SK-N-SH (cell line): ENCODE results near the gene DNAJC19.

Source experiments
- EP300 ChIP-seq, 2 experiments: IDR thresholded peaks; 2 replicates each; pipeline versions ENCODE4 v1.4.0 to v1.6.1; 2012; ENCODE audit warnings: borderline replicate concordance in 1 of 2, low read depth in 1 of 2, low read length in 1 of 2
- FOSL2 ChIP-seq: IDR thresholded peaks from 2 replicates; pipeline ENCODE4 v1.4.0; 2012; ENCODE audit warnings: low read depth, mild to moderate bottlenecking, moderate library complexity, borderline replicate concordance
- FOXM1 ChIP-seq: IDR thresholded peaks from 2 replicates; pipeline ENCODE4 v1.4.0; 2012; ENCODE audit warnings: low read depth, mild to moderate bottlenecking
- NFIC ChIP-seq: IDR thresholded peaks from 2 replicates; pipeline ENCODE4 v1.4.0; 2012; ENCODE audit warnings: borderline replicate concordance
- POLR2AphosphoS5 ChIP-seq: IDR thresholded peaks from 2 replicates; pipeline ENCODE4 v1.6.1; 2012; ENCODE audit warnings: low read depth, low read length
- RAD21 ChIP-seq: IDR thresholded peaks from 2 replicates; pipeline ENCODE4 v1.6.1; 2012; ENCODE audit warnings: mild to moderate bottlenecking, low read length
- RXRA ChIP-seq: IDR thresholded peaks from 2 replicates; pipeline ENCODE4 v1.4.0; 2012; ENCODE audit warnings: low read depth, mild to moderate bottlenecking, borderline replicate concordance
- TAF1 ChIP-seq: IDR thresholded peaks from 2 replicates; pipeline ENCODE4 v1.6.1; 2012; ENCODE audit warnings: low read depth, mild to moderate bottlenecking, low read length, moderate library complexity, borderline replicate concordance
- TEAD4 ChIP-seq: IDR thresholded peaks from 2 replicates; pipeline ENCODE4 v1.4.0; 2012; ENCODE audit warnings: mild to moderate bottlenecking, borderline replicate concordance; ENCODE audit not compliant: insufficient read depth
- TF ChIP-seq, protein P1 (sequence below): fragments of 200-600 bp; sonication (generic); IDR thresholded peaks from 2 replicates; pipeline ENCODE4 v1.6.1; 2017; ENCODE audit warnings: antibody characterized with exemption, mild to moderate bottlenecking, moderate library complexity
- TF ChIP-seq, protein P2 (sequence below): IDR thresholded peaks from 2 replicates; pipeline ENCODE4; 2012

DNA sequence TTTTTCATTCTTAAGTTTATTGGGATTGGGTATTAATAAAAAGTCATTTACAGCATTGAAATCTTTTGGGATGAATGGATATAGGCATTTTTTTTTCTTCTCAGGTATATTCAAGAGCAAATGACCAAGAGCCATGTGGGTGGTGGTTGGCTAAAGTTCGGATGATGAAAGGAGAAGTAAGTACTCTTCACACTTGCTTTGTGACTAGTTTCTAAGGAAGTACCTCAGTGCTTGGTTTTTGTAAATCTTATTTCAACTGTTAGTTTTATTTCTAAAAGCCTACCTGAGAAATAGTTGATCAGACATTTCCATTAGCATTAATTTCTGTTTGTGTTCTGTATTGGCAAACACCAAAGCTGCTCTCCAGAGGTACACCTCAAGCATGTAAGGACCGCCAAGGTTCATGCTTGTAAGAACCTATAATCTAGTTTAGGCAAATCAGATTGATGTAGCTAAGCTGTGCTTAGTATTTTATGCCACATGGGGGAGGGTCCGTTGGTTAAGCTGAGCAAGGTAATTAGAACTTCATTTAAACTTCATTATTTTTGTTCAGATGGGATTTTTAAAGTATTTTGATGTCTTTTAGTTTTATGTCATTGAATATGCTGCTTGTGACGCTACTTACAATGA is 41.7 kb downstream of the DNAJC19 start:
- TF ChIP-seq POLR2AphosphoS5 = no peak
- TF ChIP-seq, protein P1, sequence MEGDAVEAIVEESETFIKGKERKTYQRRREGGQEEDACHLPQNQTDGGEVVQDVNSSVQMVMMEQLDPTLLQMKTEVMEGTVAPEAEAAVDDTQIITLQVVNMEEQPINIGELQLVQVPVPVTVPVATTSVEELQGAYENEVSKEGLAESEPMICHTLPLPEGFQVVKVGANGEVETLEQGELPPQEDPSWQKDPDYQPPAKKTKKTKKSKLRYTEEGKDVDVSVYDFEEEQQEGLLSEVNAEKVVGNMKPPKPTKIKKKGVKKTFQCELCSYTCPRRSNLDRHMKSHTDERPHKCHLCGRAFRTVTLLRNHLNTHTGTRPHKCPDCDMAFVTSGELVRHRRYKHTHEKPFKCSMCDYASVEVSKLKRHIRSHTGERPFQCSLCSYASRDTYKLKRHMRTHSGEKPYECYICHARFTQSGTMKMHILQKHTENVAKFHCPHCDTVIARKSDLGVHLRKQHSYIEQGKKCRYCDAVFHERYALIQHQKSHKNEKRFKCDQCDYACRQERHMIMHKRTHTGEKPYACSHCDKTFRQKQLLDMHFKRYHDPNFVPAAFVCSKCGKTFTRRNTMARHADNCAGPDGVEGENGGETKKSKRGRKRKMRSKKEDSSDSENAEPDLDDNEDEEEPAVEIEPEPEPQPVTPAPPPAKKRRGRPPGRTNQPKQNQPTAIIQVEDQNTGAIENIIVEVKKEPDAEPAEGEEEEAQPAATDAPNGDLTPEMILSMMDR = no peak
- no peak for TF ChIP-seq NFIC
- TF ChIP-seq RXRA = no peak
- TF ChIP-seq, protein P2, sequence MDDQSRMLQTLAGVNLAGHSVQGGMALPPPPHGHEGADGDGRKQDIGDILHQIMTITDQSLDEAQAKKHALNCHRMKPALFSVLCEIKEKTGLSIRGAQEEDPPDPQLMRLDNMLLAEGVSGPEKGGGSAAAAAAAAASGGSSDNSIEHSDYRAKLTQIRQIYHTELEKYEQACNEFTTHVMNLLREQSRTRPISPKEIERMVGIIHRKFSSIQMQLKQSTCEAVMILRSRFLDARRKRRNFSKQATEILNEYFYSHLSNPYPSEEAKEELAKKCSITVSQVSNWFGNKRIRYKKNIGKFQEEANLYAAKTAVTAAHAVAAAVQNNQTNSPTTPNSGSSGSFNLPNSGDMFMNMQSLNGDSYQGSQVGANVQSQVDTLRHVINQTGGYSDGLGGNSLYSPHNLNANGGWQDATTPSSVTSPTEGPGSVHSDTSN = no peak
- no peak for TF ChIP-seq TEAD4
- TF ChIP-seq EP300 (IDR thresholded peaks at IDR 0.05; ENCODE audit: borderline replicate concordance in 1 of 2, low read depth in 1 of 2, low read length in 1 of 2) = no peak
- TF ChIP-seq RAD21 = no peak
- TF ChIP-seq TAF1 = no peak
- TF ChIP-seq FOSL2 = no peak
- TF ChIP-seq FOXM1 = no peak
